KMS-11 (cell line): ENCODE data around the gene CYP27A1.

Experiments used
- H2AFZ ChIP-seq: fragments of 200-600 bp; sonication (generic); 2 replicates; pipeline ENCODE4 v1.6.1; 2016; ENCODE audit warnings: antibody characterized with exemption, mixed run types, low read depth
- H3K27ac ChIP-seq: fragments of 200-600 bp; sonication (generic); 2 replicates; pipeline ENCODE4 v1.6.1; 2016; ENCODE audit warnings: mild to moderate bottlenecking, mixed run types
- H3K27me3 ChIP-seq: fragments of 200-600 bp; sonication (generic); 2 replicates; pipeline ENCODE4 v1.6.1; 2017; ENCODE audit warnings: mild to moderate bottlenecking, low read depth, mixed run types, moderate library complexity; ENCODE audit not compliant: insufficient read depth
- H3K36me3 ChIP-seq: fragments of 200-600 bp; sonication (generic); 2 replicates; pipeline ENCODE4 v1.6.1; 2017; ENCODE audit warnings: mild to moderate bottlenecking, mixed run types; ENCODE audit not compliant: insufficient read depth
- H3K4me1 ChIP-seq: fragments of 200-600 bp; sonication (generic); 2 replicates; pipeline ENCODE4 v1.6.1; 2016; ENCODE audit warnings: mild to moderate bottlenecking, low read depth, mixed run types; ENCODE audit not compliant: poor library complexity, severe bottlenecking
- H3K4me2 ChIP-seq: fragments of 200-600 bp; sonication (generic); 2 replicates; pipeline ENCODE4 v1.7.0; 2016; ENCODE audit warnings: mild to moderate bottlenecking, mixed run types
- H3K4me3 ChIP-seq: fragments of 200-600 bp; sonication (generic); IDR thresholded peaks from 2 replicates; pipeline ENCODE4 v1.6.1; 2017; ENCODE audit warnings: low read depth, low read length, mixed read lengths; ENCODE audit not compliant: insufficient read depth
- H3K79me2 ChIP-seq: fragments of 200-600 bp; sonication (generic); 2 replicates; pipeline ENCODE4 v1.6.1; 2016; ENCODE audit warnings: low read depth, mixed run types; ENCODE audit not compliant: insufficient read depth
- H3K9ac ChIP-seq: fragments of 200-600 bp; sonication (generic); 2 replicates; pipeline ENCODE4 v1.6.1; 2016; ENCODE audit warnings: mild to moderate bottlenecking, mixed run types
- H4K20me1 ChIP-seq: fragments of 200-600 bp; sonication (generic); 2 replicates; pipeline ENCODE4 v1.6.1; 2016; ENCODE audit warnings: mild to moderate bottlenecking, mixed run types; ENCODE audit not compliant: insufficient read depth
- CTCF ChIP-seq: fragments of 200-600 bp; sonication (generic); conservative IDR thresholded peaks from 2 replicates; pipeline ENCODE4 v1.6.1; 2017; ENCODE audit warnings: low read depth, mild to moderate bottlenecking, antibody characterized with exemption, low read length, moderate library complexity, mixed read lengths

The CYP27A1 gene

GRCh38 chr2:218812096-218812815 lies 30.3 kb downstream of the CYP27A1 start:
- H3K79me2 ChIP-seq, result no peaks in the 10 kb centered on the region
- H3K27me3 ChIP-seq, result no peaks in the 10 kb centered on the region
- no peak overlapping the region for H3K4me2 ChIP-seq
- H4K20me1 ChIP-seq, result no peaks in the 10 kb centered on the region
- no peak overlapping the region for H3K27ac ChIP-seq
- no peaks in the 10 kb centered on the region for H3K36me3 ChIP-seq
- TF ChIP-seq CTCF, result no peak
- no peak overlapping the region for H2AFZ ChIP-seq
- no peaks in the 10 kb centered on the region for H3K4me1 ChIP-seq
- H3K4me3 ChIP-seq, result no peak overlapping the region
- H3K9ac ChIP-seq, result no peak overlapping the region

DNA sequence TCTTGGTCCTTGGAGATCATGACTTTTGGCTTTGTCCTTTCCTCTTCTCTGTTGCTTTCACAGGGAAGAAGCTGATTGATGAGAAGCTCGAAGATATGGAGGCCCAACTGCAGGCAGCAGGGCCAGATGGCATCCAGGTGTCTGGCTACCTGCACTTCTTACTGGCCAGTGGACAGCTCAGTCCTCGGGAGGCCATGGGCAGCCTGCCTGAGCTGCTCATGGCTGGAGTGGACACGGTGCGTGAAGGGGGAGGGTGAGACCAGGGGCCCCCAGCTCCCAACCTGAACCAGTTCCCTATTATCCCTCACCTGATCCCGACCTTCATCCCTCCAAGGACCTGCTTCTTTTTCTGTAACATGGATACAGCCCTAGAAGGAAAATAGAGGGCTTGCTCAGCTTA lies 30.9 kb downstream of the CYP27A1 start:
- Histone ChIP-seq H3K79me2 (no peaks in the 10 kb centered on the region), H3K27me3 (no peaks in the 10 kb centered on the region), H4K20me1 (no peaks in the 10 kb centered on the region), H3K27ac (no peak overlapping the region), H3K4me3 (no peak overlapping the region), H3K4me2 (no peak overlapping the region), H3K9ac (no peak overlapping the region), H3K36me3 (no peaks in the 10 kb centered on the region), H2AFZ (no peak overlapping the region), H3K4me1 (no peaks in the 10 kb centered on the region)
- no peak for TF ChIP-seq CTCF

- Histone ChIP-seq H2AFZ (no peak overlapping the region), H3K27ac (no peak overlapping the region)
Measured at GRCh38 chr2:218813771-218814460, 32.0 kb downstream of the CYP27A1 start.

DNA sequence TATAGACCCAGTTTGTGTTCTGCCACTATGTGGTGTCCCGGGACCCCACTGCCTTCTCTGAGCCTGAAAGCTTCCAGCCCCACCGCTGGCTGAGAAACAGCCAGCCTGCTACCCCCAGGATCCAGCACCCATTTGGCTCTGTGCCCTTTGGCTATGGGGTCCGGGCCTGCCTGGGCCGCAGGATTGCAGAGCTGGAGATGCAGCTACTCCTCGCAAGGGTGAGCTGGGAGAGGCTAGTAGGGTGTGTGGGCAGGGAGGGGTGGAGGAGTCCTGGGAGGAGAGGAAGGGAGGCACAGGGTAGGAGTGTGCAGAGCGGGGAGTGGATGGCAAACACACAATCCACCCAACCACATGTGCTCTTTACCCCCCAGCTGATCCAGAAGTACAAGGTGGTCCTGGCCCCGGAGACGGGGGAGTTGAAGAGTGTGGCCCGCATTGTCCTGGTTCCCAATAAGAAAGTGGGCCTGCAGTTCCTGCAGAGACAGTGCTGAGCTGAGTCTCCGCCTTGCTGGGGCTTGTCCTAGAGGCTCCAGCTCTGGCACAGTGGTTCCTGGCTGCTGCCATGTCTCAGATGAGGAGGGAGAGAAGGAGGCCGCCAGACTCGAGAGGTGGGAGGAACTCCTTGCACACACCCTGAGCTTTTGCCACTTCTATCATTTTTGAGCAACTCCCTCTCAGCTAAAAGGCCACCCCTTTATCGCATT lies 32.7 kb downstream of the CYP27A1 start:
- Histone ChIP-seq H4K20me1 (no peaks in the 10 kb centered on the region), H3K4me3 (no peak overlapping the region), H3K79me2 (no peaks in the 10 kb centered on the region), H3K9ac (no peak overlapping the region), H3K36me3 (no peaks in the 10 kb centered on the region), H3K27ac (no peak overlapping the region), H3K4me1 (no peaks in the 10 kb centered on the region), H3K27me3 (no peaks in the 10 kb centered on the region), H3K4me2 (no peak overlapping the region), H2AFZ (no peak overlapping the region)
- no peak for TF ChIP-seq CTCF

More at GRCh38 chr2:218813771-218814460, 32.0 kb downstream of the CYP27A1 start:
- H3K4me3 ChIP-seq, result no peak overlapping the region
- no peaks in the 10 kb centered on the region for H3K36me3 ChIP-seq
- no peaks in the 10 kb centered on the region for H3K79me2 ChIP-seq
- H3K9ac ChIP-seq, result no peak overlapping the region
- H3K27me3 ChIP-seq, result no peaks in the 10 kb centered on the region
- H4K20me1 ChIP-seq, result no peaks in the 10 kb centered on the region
- no peaks in the 10 kb centered on the region for H3K4me1 ChIP-seq
- no peak overlapping the region for H3K4me2 ChIP-seq
- no peak for TF ChIP-seq CTCF
